HepG2 (cell line): Measurements from ENCODE around the gene UAP1L1. TPM values are rescaled to one million over a fixed set of nuclear protein-coding genes. Genes with fewer than 3 reads are reported as not detected.

Experiments used
- ATAC-seq: fragments of 200-7000 bp; cut with Tn5 transposase; 3 replicates; pipeline ENCODE4 v1.9.1; 2020; ENCODE audit warnings: mild to moderate bottlenecking, moderate library complexity
- BruUV-seq: library from RNA; stranded (reverse); fragments of 400-500 nt; replicated peaks from 2 replicates; lab custom pipeline; 2021; lab: Mats Ljungman, UMichigan
- CTCF ChIA-PET: fragments of 300-600 bp; formaldehyde crosslinking; extraction: SDS; loops from one replicate; lab custom pipeline; 2021; ENCODE audit warnings: low total read pairs, inconsistent platforms, low intra/inter-chr PET ratio; lab: Yijun Ruan, JAX
- POLR2A ChIA-PET: fragments of 350-600 bp; sonication (Branson Sonifier 250); formaldehyde crosslinking; loops from one replicate; lab custom pipeline; 2020; ENCODE audit warnings: antibody characterized with exemption, inconsistent platforms; lab: Yijun Ruan, JAX
- DNase-seq: peaks from one replicate; pipeline ENCODE4 v3.0.0-alpha.2; 2015; ENCODE audit warnings: low spot score
- FAIRE-seq: peaks from 3 replicates; lab custom pipeline; 2011; peaks lifted over from hg19 to GRCh38; lab: Jason Lieb, UNC
- H2AFZ ChIP-seq: one replicate; pipeline ENCODE4 v1.6.1; 2011; ENCODE audit warnings: low read length, inconsistent platforms
- H3K27ac ChIP-seq: fragments of 300-600 bp; 3 replicates; pipeline ENCODE4 v1.8.0; 2011; ENCODE audit warnings: mixed run types, mild to moderate bottlenecking, mixed read lengths, low read length, inconsistent platforms; ENCODE audit not compliant: insufficient read depth; ENCODE audit errors: extremely low read length
- H3K27me3 ChIP-seq, 2 experiments: fragments of 200-600 bp in 1 of 2; 2 replicates in 1 of 2; 3 replicates in 1 of 2; pipeline versions ENCODE4 v1.6.0 to v1.8.0; 2011; ENCODE audit warnings: low read length in 2 of 2, mild to moderate bottlenecking in 2 of 2, moderate library complexity in 2 of 2, inconsistent platforms in 1 of 2; ENCODE audit not compliant: insufficient read depth in 2 of 2, control insufficient read depth in 1 of 2
- H3K36me3 ChIP-seq, 2 experiments: fragments of 200-600 bp in 1 of 2; replicated peaks in 1 of 2; 2 replicates in 1 of 2; 3 replicates in 1 of 2; pipeline versions ENCODE4 v1.5.1 to v1.8.0; 2011; ENCODE audit warnings: low read length in 2 of 2, inconsistent platforms in 1 of 2; ENCODE audit not compliant: insufficient read depth in 2 of 2, control insufficient read depth in 1 of 2
- H3K4me1 ChIP-seq: 2 replicates; pipeline ENCODE4 v1.5.1; 2012; ENCODE audit warnings: low read length, inconsistent platforms; ENCODE audit not compliant: insufficient read depth
- H3K4me2 ChIP-seq: 2 replicates; pipeline ENCODE4 v1.6.0; 2011; ENCODE audit warnings: low read depth, low read length, inconsistent platforms
- H3K4me3 ChIP-seq, 3 experiments: fragments of 200-600 bp in 1 of 3; sonication (generic), shearing (Covaris generic) in 1 of 3; replicated peaks in 1 of 3; 2 replicates each; pipeline ENCODE4 v1.5.1; 2011 to 2016; ENCODE audit warnings: low read length in 3 of 3, inconsistent platforms in 2 of 3, low read depth in 2 of 3, mild to moderate bottlenecking in 2 of 3, control low read depth in 1 of 3, mixed read lengths in 1 of 3; ENCODE audit not compliant: insufficient read depth in 1 of 3
- H3K79me2 ChIP-seq: one replicate; pipeline ENCODE4 v1.6.1; 2011; ENCODE audit warnings: low read length, inconsistent platforms; ENCODE audit not compliant: insufficient read depth
- H3K9ac ChIP-seq: 2 replicates; pipeline ENCODE4 v1.6.0; 2011; ENCODE audit warnings: mild to moderate bottlenecking, low read depth, low read length, inconsistent platforms; ENCODE audit not compliant: insufficient read depth
- H3K9me3 ChIP-seq: 2 replicates; pipeline ENCODE4 v1.5.1; 2012; ENCODE audit warnings: mild to moderate bottlenecking, low read length
- H4K20me1 ChIP-seq: 2 replicates; pipeline ENCODE4 v1.6.0; 2011; ENCODE audit warnings: inconsistent platforms, mild to moderate bottlenecking, low read length, moderate library complexity; ENCODE audit not compliant: insufficient read depth
- DPF2 ChIP-seq: sonication (generic); formaldehyde crosslinking; IDR thresholded peaks from 2 replicates; pipeline ENCODE4 v1.4.0; 2020; ENCODE audit warnings: mild to moderate bottlenecking, low read depth, missing genetic modification reagents, borderline replicate concordance
- HOXA9 ChIP-seq: sonication (generic); formaldehyde crosslinking; IDR thresholded peaks from 2 replicates; pipeline ENCODE4 v1.8.1; 2022; ENCODE audit warnings: missing genetic modification reagents, mild to moderate bottlenecking, moderate library complexity, borderline replicate concordance
- IRF2 ChIP-seq: IDR thresholded peaks from 2 replicates; pipeline ENCODE4 v1.6.1; 2018; ENCODE audit warnings: missing genetic modification reagents, missing compliant biosample characterization
- MBD4 ChIP-seq: IDR thresholded peaks from 2 replicates; pipeline ENCODE4 v1.6.1; 2012; ENCODE audit warnings: low read length, inconsistent platforms, borderline replicate concordance
- NKX3-1 ChIP-seq: sonication (generic); formaldehyde crosslinking; IDR thresholded peaks from 2 replicates; pipeline ENCODE4 v1.5.0; 2020; ENCODE audit warnings: missing genetic modification reagents
- NR2F6 ChIP-seq, 2 experiments: IDR thresholded peaks; 2 replicates each; pipeline ENCODE4 v1.6.1; 2016; ENCODE audit warnings: antibody characterized with exemption in 1 of 2, mild to moderate bottlenecking in 1 of 2
- SMC3 ChIP-seq: IDR thresholded peaks from 2 replicates; pipeline ENCODE4 v1.6.1; 2011; ENCODE audit warnings: low read length, improper control_type of control experiment
- TEAD3 ChIP-seq: optimal IDR thresholded peaks from 2 replicates; pipeline ENCODE3; 2016; ENCODE audit warnings: borderline replicate concordance
- ZNF138 ChIP-seq: sonication (generic); formaldehyde crosslinking; IDR thresholded peaks from 2 replicates; pipeline ENCODE4 v1.5.0; 2020; ENCODE audit warnings: mild to moderate bottlenecking, low read depth, missing genetic modification reagents
- ZNF24 ChIP-seq: fragments of 450-650 bp; IDR thresholded peaks from 2 replicates; pipeline ENCODE4 v1.6.1; 2017; ENCODE audit warnings: antibody characterized with exemption, mild to moderate bottlenecking
- ZNF253 ChIP-seq: sonication (generic); formaldehyde crosslinking; IDR thresholded peaks from 2 replicates; pipeline ENCODE4 v1.8.0; 2022; ENCODE audit warnings: mild to moderate bottlenecking, missing genetic modification reagents, borderline replicate concordance
- ZNF660 ChIP-seq: sonication (generic); formaldehyde crosslinking; IDR thresholded peaks from 2 replicates; pipeline ENCODE4 v1.5.1; 2020; ENCODE audit warnings: mild to moderate bottlenecking, low read depth, missing genetic modification reagents, borderline replicate concordance
- WGBS: methylation state at CpG from one replicate; pipeline ENCODE4 v1.1.6; 2017; ENCODE audit warnings: low lambda C conversion rate; 5-methylcytosine and 5-hydroxymethylcytosine counted together
- in situ Hi-C: cut with HindIII; loops from 2 replicates; pipeline ENCODE4 v1.10.0; 2017; ENCODE audit warnings: low pct_unique_long_range_greater_than_20kb; ENCODE audit not compliant: extremely low pct_ligation_motif_present
- intact Hi-C: fragments of 100-400 bp; cut with micrococcal nuclease; formaldehyde crosslinking; loops from one replicate; pipeline ENCODE4 v1.10.0; 2022; ENCODE audit not compliant: unreplicated experiment
- polyA plus RNA-seq, 8 experiments: library from polyadenylated mRNA; depleted of rRNA in 3 of 8; stranded (reverse) in 7 of 8; unstranded in 1 of 8; fragments of >200 nt; fragmentation: Illumina TruSeq in 4 of 8; extraction: Trizol in 4 of 8; gene quantifications; 2 replicates each; pipeline versions ENCODE4 v1.2.1 to v1.2.3, GENCODE V29; 2011 to 2016; ENCODE audit warnings: low read depth in 4 of 8, missing spikeins in 1 of 8, mixed read lengths in 1 of 8; ENCODE audit not compliant: insufficient read depth in 1 of 8
- total RNA-seq, 5 experiments: library from RNA; depleted of rRNA; stranded (reverse); fragments of >200 nt; fragmentation: Illumina TruSeq; extraction: Trizol; gene quantifications; 2 replicates each; pipeline ENCODE4 v1.2.3, GENCODE V29; 2016; ENCODE audit warnings: low read depth in 1 of 5
- TF ChIP-seq, protein P1 (sequence below): sonication (generic); formaldehyde crosslinking; IDR thresholded peaks from 2 replicates; pipeline ENCODE4 v1.8.0; 2022; ENCODE audit warnings: missing genetic modification reagents, mild to moderate bottlenecking, moderate library complexity, borderline replicate concordance
- TF ChIP-seq, protein P2 (sequence below): sonication (generic); formaldehyde crosslinking; IDR thresholded peaks from 2 replicates; pipeline ENCODE4 v1.5.1; 2020; ENCODE audit warnings: mild to moderate bottlenecking, moderate library complexity, missing genetic modification reagents
- TF ChIP-seq, protein P3 (sequence below): sonication (generic); formaldehyde crosslinking; conservative IDR thresholded peaks from 2 replicates; pipeline ENCODE4 v1.4.0; 2020; ENCODE audit warnings: mild to moderate bottlenecking, missing genetic modification reagents, moderate library complexity

UAP1L1 gene
- total and polyA plus RNA-seq, 2 of the 13 experiments (the other 11 are each of a cell fraction or from before 2014, with no cell fraction given) = 5.4 to 6.4 TPM

DNA sequence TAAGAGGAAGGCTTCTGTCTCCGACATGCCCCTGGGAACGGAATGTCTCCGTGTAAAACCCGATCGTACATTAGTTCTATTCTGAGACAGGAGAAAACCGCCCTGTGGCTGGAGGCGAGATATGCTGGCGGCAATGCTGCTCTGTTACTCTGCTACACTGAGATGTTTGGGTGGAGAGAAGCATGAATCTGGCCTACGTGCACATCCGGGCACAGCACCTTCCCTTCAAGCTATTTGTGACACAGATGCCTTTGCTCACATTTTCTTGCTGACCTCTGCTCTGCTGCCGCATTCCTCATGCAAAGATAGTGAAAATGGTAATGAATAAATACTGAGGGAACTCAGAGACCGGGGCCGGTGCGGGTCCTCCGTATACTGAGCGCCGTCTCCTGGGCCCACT is 39.4 kb downstream of the UAP1L1 start:
- intact Hi-C loops = loop anchor here (10.0 kb wide), 1 partner anchor 58 kb away; the partner anchor contains the start of genes LRRC26 and TMEM210
- TF ChIP-seq DPF2 (CRISPR knock-in tag) (0 out of 2 replicates have a peak, but pooled peaks have one; percentile 27), MBD4 (no peak), ZNF253 (CRISPR knock-in tag) (no peak), SMC3 (no peak), ZNF24 (no peak), ZNF660 (CRISPR knock-in tag) (no peak), NKX3-1 (CRISPR knock-in tag) (no peak), IRF2 (CRISPR knock-in tag) (0 out of 2 replicates have a peak, but pooled peaks have one; percentile 15), NR2F6 (IDR thresholded peaks at IDR 0.05) (peak; percentile 54), NR2F6 (CRISPR knock-in tag; IDR thresholded peaks at IDR 0.05) (peak; percentile 83), ZNF138 (CRISPR knock-in tag) (no peak), TEAD3 (CRISPR knock-in tag) (peak; percentile 84), HOXA9 (CRISPR knock-in tag) (no peak)
- TF ChIP-seq, protein P1, sequence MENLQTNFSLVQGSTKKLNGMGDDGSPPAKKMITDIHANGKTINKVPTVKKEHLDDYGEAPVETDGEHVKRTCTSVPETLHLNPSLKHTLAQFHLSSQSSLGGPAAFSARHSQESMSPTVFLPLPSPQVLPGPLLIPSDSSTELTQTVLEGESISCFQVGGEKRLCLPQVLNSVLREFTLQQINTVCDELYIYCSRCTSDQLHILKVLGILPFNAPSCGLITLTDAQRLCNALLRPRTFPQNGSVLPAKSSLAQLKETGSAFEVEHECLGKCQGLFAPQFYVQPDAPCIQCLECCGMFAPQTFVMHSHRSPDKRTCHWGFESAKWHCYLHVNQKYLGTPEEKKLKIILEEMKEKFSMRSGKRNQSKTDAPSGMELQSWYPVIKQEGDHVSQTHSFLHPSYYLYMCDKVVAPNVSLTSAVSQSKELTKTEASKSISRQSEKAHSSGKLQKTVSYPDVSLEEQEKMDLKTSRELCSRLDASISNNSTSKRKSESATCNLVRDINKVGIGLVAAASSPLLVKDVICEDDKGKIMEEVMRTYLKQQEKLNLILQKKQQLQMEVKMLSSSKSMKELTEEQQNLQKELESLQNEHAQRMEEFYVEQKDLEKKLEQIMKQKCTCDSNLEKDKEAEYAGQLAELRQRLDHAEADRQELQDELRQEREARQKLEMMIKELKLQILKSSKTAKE (CRISPR knock-in tag) = no peak
- TF ChIP-seq, protein P2, sequence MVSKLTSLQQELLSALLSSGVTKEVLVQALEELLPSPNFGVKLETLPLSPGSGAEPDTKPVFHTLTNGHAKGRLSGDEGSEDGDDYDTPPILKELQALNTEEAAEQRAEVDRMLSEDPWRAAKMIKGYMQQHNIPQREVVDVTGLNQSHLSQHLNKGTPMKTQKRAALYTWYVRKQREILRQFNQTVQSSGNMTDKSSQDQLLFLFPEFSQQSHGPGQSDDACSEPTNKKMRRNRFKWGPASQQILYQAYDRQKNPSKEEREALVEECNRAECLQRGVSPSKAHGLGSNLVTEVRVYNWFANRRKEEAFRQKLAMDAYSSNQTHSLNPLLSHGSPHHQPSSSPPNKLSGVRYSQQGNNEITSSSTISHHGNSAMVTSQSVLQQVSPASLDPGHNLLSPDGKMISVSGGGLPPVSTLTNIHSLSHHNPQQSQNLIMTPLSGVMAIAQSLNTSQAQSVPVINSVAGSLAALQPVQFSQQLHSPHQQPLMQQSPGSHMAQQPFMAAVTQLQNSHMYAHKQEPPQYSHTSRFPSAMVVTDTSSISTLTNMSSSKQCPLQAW (CRISPR knock-in tag) = 0 out of 2 replicates have a peak, but pooled peaks have one; percentile 33
- TF ChIP-seq, protein P3, sequence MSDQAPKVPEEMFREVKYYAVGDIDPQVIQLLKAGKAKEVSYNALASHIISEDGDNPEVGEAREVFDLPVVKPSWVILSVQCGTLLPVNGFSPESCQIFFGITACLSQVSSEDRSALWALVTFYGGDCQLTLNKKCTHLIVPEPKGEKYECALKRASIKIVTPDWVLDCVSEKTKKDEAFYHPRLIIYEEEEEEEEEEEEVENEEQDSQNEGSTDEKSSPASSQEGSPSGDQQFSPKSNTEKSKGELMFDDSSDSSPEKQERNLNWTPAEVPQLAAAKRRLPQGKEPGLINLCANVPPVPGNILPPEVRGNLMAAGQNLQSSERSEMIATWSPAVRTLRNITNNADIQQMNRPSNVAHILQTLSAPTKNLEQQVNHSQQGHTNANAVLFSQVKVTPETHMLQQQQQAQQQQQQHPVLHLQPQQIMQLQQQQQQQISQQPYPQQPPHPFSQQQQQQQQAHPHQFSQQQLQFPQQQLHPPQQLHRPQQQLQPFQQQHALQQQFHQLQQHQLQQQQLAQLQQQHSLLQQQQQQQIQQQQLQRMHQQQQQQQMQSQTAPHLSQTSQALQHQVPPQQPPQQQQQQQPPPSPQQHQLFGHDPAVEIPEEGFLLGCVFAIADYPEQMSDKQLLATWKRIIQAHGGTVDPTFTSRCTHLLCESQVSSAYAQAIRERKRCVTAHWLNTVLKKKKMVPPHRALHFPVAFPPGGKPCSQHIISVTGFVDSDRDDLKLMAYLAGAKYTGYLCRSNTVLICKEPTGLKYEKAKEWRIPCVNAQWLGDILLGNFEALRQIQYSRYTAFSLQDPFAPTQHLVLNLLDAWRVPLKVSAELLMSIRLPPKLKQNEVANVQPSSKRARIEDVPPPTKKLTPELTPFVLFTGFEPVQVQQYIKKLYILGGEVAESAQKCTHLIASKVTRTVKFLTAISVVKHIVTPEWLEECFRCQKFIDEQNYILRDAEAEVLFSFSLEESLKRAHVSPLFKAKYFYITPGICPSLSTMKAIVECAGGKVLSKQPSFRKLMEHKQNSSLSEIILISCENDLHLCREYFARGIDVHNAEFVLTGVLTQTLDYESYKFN (CRISPR knock-in tag) = peak; percentile 63

More for the DNA sequence above, 39.4 kb downstream of the UAP1L1 start:
- ChIA-PET POLR2A (interaction anchor here (0.6 to 1.1 kb wide), 3 partner anchors 11 to 72 kb away, joined by 3 to 6 read pairs (median 3); no protein-coding TSS in a partner anchor), CTCF (interaction anchor here (1.0 kb wide), 1 partner anchor 49 kb away, joined by 3 read pairs; no protein-coding TSS in a partner anchor)
- ATAC-seq = peak; percentile 51
- DNase-seq = peak; percentile 70
- peak; percentile 52 for FAIRE-seq
- H3K9ac ChIP-seq = peak overlapping the region; percentile 42; the same call in 1 of the 2 replicates
- no TSS peak for BruUV-seq
- H3K4me2 ChIP-seq = peak overlapping the region; percentile 77
- 2% methylated on average over 15 of the region's 17 CpGs for WGBS
- H3K9me3 ChIP-seq = no peaks in the 10 kb centered on the region
- peak overlapping the region; percentile 42 for H3K27ac ChIP-seq
- in situ Hi-C loops = no loop called here
- H4K20me1 ChIP-seq = no peaks in the 10 kb centered on the region
- no peak overlapping the region for H2AFZ ChIP-seq
- H3K4me1 ChIP-seq = peaks cover 51% of the 10 kb centered on the region
- no peaks in the 10 kb centered on the region for H3K79me2 ChIP-seq
- H3K4me3 ChIP-seq = peak overlapping the region; percentile 3 to 49 (median 8); a peak in 5 of 6 replicates
- no peaks in the 10 kb centered on the region for H3K36me3 ChIP-seq
- H3K27me3 ChIP-seq = no peaks in the 10 kb centered on the region
